Measurements from ENCODE around the gene FOXD4L6.
"Not testable (repeated sequence)": the region's sequence is repeated elsewhere in the genome, so short reads cannot be mapped to it uniquely, and the experiment has no call there.

Gene FOXD4L6

DNA sequence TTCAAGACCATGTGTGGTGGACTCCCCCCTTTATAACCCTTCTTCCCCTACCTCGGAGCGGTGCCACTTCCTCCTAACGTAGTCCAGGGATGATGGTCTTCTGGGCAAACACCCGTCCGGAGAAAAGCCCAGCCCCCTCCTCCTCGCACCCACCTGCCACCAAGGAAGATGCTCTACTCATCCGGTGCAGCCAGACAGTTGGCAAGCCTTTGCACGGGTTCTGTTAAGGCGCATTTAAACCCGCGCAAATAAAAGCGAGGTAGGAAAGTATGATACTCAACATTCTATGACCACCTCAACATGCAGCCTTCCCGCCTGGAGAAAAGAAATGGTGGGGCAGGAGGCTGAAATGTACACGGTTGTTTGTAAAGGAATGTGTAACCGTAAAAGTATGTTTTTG lies at the start of gene FOXD4L6:
TSS of gene FOXD4L6 (minus strand) at position 101 of the 400 bp plus-strand sequence. CDS start 298 bp downstream, outside the sequence.
- DNase-seq (ENCODE audit: low read depth), result not testable (repeated sequence)

DNA sequence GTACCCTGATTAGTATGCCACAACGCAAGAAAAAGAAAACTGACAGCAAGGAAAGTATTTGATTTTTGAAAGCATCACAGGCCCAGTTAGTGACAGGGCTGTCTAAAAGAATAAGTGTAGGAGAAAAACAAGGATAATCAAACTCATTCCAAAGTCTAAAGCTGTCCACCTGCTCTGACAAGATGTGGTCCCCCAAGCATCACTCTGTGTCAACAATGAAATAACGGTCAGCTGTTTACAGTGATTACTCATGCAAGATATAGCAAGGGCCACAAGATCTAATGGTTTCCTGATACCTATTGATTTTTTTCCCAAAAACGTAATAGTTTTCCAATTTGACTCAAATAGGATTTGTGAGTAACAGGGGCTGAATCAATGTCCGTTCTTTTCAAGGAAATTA lies 46.5 kb upstream of the FOXD4L6 start:
- DNase-seq (ENCODE audit: low read depth), result not testable (repeated sequence)

- not testable (repeated sequence) for DNase-seq (ENCODE audit: low read depth)
Observed at GRCh38 chr9:41150116-41150515, 21.6 kb upstream of the FOXD4L6 start.

GRCh38 chr9:41141878-41142277 lies 13.4 kb upstream of the FOXD4L6 start:
- DNase-seq (ENCODE audit: low read depth), result not testable (repeated sequence)

- not testable (repeated sequence) for DNase-seq (ENCODE audit: low read depth)
Observed at GRCh38 chr9:41126746-41127446, 1.6 kb downstream of the FOXD4L6 start.

GRCh38 chr9:41125936-41126335 lies 2.5 kb downstream of the FOXD4L6 start:
- DNase-seq (ENCODE audit: low read depth), result not testable (repeated sequence)

GRCh38 chr9:41125109-41125658 lies 3.3 kb downstream of the FOXD4L6 start:
- DNase-seq (ENCODE audit: low read depth), result not testable (repeated sequence)

DNA sequence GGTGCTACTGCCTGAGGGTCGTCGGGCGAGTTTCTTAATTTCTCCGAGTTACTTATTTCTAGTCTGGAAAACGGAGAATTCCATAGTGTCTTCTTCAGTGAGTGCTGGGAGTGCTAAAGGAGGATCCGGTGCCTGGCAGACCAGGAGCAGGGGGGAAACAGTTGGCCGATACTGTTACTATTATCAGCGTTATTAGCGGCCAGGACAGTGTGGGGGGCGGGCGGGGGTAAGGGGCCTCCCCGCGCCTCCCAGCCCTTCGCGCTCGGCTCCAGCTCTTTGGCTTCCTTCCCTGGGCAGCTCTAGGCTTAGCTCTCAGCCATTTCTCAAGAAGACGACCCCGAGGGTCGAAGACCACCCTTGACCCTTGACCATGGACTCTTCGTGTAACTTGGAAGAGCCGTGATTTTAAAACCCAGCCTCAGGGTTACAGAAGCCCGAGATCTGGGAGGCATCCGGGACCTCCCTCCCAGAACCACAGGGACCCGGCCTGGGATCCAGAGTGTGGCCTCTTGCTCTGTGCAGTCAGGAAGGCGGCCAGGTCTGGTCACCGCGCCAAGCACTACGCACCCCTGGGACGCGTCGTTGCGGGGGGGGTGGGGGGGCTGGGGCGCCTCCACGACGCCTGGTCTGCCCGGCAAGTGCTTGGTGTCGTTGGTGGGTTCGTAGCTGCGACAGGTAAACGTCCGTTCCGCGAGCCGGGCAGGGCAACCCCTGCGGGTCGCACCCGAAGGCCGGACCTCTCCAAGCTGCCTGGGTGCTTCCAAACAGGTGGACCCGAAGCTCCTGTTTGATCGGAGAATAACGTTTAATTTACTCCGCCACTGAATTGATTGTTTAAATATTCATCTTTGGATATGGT lies 4.0 kb downstream of the FOXD4L6 start:
- not testable (repeated sequence) for DNase-seq (ENCODE audit: low read depth)

DNA sequence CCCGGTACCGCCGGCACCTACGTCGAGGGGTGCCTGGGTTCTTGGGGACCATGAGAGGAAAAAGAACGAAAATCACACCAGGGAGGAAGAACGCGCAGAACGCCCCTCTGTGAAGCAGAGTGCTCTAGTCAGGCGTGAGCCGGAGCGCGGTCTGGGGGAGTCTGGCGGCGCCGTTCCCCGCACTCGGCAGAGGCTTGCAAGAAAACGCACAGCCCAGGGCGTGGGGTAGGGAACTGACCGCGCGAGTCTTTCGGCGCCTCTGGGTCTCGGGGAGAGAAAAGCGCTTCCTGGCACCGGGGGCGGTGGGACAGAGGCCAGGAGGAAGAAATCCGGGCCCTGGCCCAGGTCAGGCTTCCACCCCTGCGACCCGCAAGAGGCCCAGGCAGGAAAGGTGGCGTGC lies 4.7 kb downstream of the FOXD4L6 start:
- not testable (repeated sequence) for DNase-seq (ENCODE audit: low read depth)

- not testable (repeated sequence) for DNase-seq (ENCODE audit: low read depth)
Observed at GRCh38 chr9:41123396-41123795, 5.1 kb downstream of the FOXD4L6 start.

DNA sequence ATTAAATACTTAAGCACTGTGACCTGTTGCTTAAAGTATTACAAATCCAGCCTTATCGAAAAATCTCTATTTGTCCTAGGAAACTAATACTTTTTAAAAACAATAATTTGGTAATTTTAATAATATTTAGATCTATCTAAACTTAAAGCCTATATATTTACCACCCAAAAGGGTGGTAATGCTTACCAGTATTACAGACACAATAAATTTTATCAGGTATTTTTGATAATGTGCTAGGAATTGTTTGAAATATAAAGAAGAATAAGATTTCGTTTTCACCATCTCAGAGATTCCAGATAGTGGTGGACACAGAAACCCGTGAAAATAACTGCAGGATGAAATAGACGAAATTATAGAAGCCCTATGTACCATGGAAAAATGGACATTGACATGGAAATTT lies 7.8 kb downstream of the FOXD4L6 start:
- DNase-seq (ENCODE audit: low read depth), result not testable (repeated sequence)

GRCh38 chr9:41119719-41120118 lies 8.8 kb downstream of the FOXD4L6 start:
- DNase-seq (ENCODE audit: low read depth), result not testable (repeated sequence)

DNA sequence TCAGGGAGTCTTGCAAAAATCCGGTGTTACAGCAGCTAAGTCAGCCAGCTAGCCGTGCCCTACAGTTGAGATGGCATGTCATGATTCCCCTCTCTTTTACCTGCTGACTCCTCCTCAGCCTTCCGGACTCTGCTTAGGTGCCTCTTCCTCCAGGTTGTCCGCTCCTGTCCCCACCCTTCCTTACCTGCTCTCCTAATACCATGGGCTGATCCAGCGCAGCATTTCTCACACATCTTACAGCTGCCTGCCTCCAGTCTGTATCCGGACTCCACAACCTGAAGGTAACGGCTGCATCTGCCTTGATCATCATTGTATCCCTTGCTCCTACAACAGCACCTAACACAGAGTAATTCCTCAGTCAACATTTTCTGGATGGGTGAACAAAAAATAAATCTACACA lies 9.2 kb downstream of the FOXD4L6 start:
- not testable (repeated sequence) for DNase-seq (ENCODE audit: low read depth)

GRCh38 chr9:41113348-41113747 lies 15.1 kb downstream of the FOXD4L6 start:
- not testable (repeated sequence) for DNase-seq (ENCODE audit: low read depth)

GRCh38 chr9:41111414-41111813 lies 17.1 kb downstream of the FOXD4L6 start:
- DNase-seq (ENCODE audit: low read depth), result not testable (repeated sequence)

DNA sequence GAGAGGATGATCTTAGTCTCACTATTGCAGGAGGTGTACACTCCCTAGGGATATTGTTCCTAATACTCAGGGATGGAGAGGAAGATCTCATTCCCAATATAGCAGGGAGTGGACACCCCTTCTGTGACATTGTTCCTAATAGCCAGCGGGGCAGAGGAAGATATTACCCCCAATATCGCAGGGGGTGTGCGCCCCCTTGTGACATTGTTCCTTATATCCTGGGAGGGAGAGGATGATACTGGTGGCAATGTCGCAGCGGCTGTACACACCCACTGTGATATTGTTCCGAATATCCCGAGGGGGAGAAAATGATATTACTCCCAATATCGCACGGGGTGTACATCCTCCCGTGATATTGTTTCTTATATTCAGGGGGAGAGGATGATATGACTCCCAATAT lies 17.6 kb downstream of the FOXD4L6 start:
- not testable (repeated sequence) for DNase-seq (ENCODE audit: low read depth)

DNA sequence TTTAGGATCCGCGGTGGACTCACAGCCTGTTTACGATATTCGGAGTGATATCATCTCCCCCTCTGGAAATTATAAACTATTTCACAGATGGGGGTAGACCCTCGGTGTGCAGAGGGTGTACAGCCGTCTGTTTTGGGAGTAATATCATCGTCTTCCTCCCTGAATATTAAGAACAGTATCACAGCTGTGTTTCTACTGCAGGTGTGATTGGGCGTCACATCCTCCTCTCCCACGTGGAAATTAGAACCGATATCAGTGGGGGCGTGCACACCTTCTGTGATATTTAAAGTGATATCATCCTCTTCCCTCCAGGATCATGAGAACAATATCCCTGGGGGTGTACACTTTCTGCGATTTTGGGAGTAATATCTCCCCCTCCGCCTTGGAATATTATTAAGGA lies 19.2 kb downstream of the FOXD4L6 start:
- not testable (repeated sequence) for DNase-seq (ENCODE audit: low read depth)

GRCh38 chr9:41108816-41109215 lies 19.7 kb downstream of the FOXD4L6 start:
- DNase-seq (ENCODE audit: low read depth), result not testable (repeated sequence)

DNA sequence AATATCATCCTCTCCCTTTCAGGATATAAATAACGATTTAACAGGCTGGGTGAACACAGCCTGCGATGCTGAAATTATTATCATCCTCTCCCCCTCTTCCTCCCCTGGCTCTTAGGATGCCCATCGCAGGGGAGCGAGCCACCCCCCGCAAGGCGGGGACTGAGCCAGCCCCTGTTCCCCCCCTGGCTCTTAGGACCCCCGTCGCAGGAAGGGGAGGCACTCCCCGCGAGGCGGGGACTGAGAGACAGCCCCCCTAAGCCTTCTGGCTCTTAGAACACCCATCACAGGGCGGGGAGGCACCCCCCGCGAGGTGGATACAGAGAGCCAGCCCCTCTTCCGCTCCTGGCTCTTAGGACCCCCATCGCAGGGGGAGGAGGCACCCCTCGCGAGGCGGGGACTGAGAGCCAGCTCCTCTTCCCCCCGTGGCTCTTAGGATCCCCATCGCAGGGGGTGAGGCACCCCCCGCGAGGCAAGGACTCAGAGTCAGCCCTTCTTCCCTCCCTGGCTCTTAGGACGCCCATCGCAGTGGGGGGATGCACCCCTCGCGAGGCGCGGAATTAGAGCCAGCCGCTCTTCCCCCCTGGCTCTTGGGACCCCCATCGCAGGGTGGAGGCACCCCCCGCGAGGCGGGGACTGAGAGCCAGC lies 21.9 kb downstream of the FOXD4L6 start:
- DNase-seq (ENCODE audit: low read depth), result not testable (repeated sequence)

DNA sequence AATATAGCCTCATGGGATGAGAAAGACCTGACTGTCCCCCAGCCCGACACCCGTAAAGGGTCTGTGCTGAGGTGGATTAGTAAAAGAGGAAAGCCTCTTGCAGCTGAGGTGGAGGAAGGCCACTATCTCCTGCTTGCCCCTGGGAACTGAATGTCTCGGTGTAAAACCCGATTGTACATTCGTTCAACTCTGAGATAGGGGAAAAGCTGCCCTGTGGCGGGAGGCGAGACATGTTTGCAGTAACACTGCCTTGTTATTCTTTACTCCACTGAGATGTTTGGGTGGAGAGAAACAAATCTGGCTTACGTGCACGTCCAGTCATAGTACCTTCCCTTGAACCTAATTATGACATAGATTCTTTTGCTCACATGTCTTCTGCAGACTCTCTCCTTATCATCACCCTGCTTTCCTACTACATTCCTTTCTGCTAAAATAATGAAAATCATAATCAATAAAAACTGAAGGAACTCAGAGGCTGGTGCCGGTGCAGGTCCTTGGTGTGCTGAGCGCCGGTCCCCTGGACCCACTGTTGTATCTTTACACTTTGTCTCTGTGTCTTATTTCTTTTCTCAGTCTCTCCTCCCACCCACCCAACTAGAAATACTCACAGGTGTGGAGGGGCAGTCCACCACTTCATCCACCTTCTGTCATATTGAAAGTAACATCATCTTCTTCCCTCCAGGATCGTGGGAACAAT lies 22.8 kb downstream of the FOXD4L6 start:
- DNase-seq (ENCODE audit: low read depth), result not testable (repeated sequence)

- DNase-seq (ENCODE audit: low read depth), result not testable (repeated sequence)
Observed at GRCh38 chr9:41104542-41104941, 23.9 kb downstream of the FOXD4L6 start.
